Heart left ventricle (tissue), 16 donors: ENCODE results near the gene RABEP2. TPM values are rescaled to one million over a fixed set of nuclear protein-coding genes. Genes with fewer than 3 reads are reported as not detected.

Experiments used
- ATAC-seq, 4 donors: fragments of 200-7000 bp; cut with Tn5 transposase; one replicate each; pipeline ENCODE4 v1.9.1; 2020 to 2022; ENCODE audit warnings: moderate library complexity in 4 of 4, mild to moderate bottlenecking in 3 of 4, moderate number of reproducible peaks in 1 of 4
- DNase-seq, 5 donors: peaks; one replicate each; pipeline ENCODE4 v3.0.0-alpha.2; 2020
- H3K27ac ChIP-seq, 12 donors: fragments of 200-600 bp; sonication (generic) in 4 of 12; one replicate each; pipeline versions ENCODE4 v1.5.0 to v1.8.0; 2016 to 2022; ENCODE audit warnings: mild to moderate bottlenecking in 2 of 12
- H3K27me3 ChIP-seq, 9 donors: fragments of 200-600 bp; sonication (generic) in 2 of 9; one replicate each; pipeline versions ENCODE4 v1.5.1 to v1.8.0; 2016 to 2022; ENCODE audit warnings: mild to moderate bottlenecking in 3 of 9
- H3K36me3 ChIP-seq, 9 donors: fragments of 200-600 bp; sonication (generic) in 2 of 9; one replicate each; pipeline versions ENCODE4 v1.5.0 to v1.8.0; 2018 to 2022; ENCODE audit warnings: mild to moderate bottlenecking in 2 of 9
- H3K4me1 ChIP-seq, 12 donors: fragments of 200-600 bp; sonication (generic) in 4 of 12; one replicate each; pipeline versions ENCODE4 v1.5.0 to v1.8.0; 2016 to 2022; ENCODE audit warnings: mild to moderate bottlenecking in 3 of 12
- H3K4me3 ChIP-seq, 12 donors: fragments of 200-600 bp; sonication (generic) in 4 of 12; one replicate each; pipeline versions ENCODE4 v1.5.0 to v1.8.0; 2017 to 2022; ENCODE audit warnings: mild to moderate bottlenecking in 9 of 12, moderate library complexity in 4 of 12
- H3K9me3 ChIP-seq, 12 donors: fragments of 200-600 bp; sonication (generic) in 4 of 12; one replicate each; pipeline versions ENCODE4 v1.5.0 to v1.8.0; 2016 to 2022; ENCODE audit warnings: mild to moderate bottlenecking in 1 of 12
- CTCF ChIP-seq, 12 donors: fragments of 200-600 bp; sonication (generic) in 4 of 12; IDR thresholded peaks; one replicate each; pipeline versions ENCODE4 v1.5.0 to v1.8.0; 2018 to 2022; ENCODE audit warnings: antibody characterized with exemption in 12 of 12, mild to moderate bottlenecking in 5 of 12
- POLR2A ChIP-seq, 2 donors: fragments of 450-650 bp; IDR thresholded peaks; one replicate each; pipeline ENCODE4 v1.6.1; 2017; ENCODE audit warnings: antibody characterized with exemption in 2 of 2, mild to moderate bottlenecking in 2 of 2, moderate library complexity in 2 of 2
- WGBS, 4 donors: extraction: QIAGEN DNeasy Blood & Tissue Kit in 2 of 4; methylation state at CpG; one replicate each; pipeline versions ENCODE4 v1.1.5 to v1.1.7; 2013 to 2018; 5-methylcytosine and 5-hydroxymethylcytosine counted together
- intact Hi-C, 10 donors: fragments of 100-400 bp; cut with DNase I; formaldehyde crosslinking; loops; one replicate each; pipeline versions ENCODE4 v1.11.1 to v1.14.2; 2022
- polyA plus RNA-seq, 2 donors: library from polyadenylated mRNA; stranded (reverse); fragments of 200-250 nt; gene quantifications; one replicate each; pipeline ENCODE4 v1.2.3, GENCODE V29; 2013
- total RNA-seq, 9 donors: library from RNA; depleted of rRNA in 2 of 9; stranded (reverse); fragments of >200 nt in 2 of 9; fragmentation: NEBNext Ultra II Directional in 3 of 9; extraction: Animal tissue kit (Norgen Biotek cat#: 25700) in 3 of 9; gene quantifications; one replicate each; pipeline versions ENCODE4 v1.1.0 to v1.2.4, GENCODE V29; 2016 to 2023
- donor health status: ischemic (EF 13 %, LVEDD 7.1; RV severe dilation, severe dysfunction).
- donor health status: healthy with polysubstance abuse.
- donor health status: DM: no; HTN: yes; CAD: no.
- donor health status: DM: no; HTN: no; CAD: no.
- donor health status: ischemic (EF 25% LVEDD 6.9; RV normal size, moderate dysfunction).
- donor health status: ischemic (EF 25% LVEDD 5.7; RV mildly dilated, moderate dysfunction).
- donor health status: healthy.
- donor health status: DM: yes; HTN: yes; CAD: no.
- donor health status: ischemic (EF 35%, LVEDD 5.7; RV mildly dilated, moderate dysfunction).
- donor health status: nonischemic (EF 11% LVEDD 7.7; RV severe dilation, severe dysfunction).
- donor health status: DM: yes; HTN: yes; CAD: no.
- donor health status: PGD.
- donor health status: ischemic (EF 29% LVEDD 5.4; RV normal size, mild dysfunction).
- donor health status: nonischemic (EF 23%, LVEDD 6.1; RV moderate dilation, normal function).

Gene RABEP2
- total and polyA plus RNA-seq, 11 donors: 10.2 to 31.1 (median 14.9) TPM

GRCh38 chr16:28932339-28933141, 7.5 kb upstream of the RABEP2 start:
- no peaks in the 10 kb centered on the region for H3K27me3 ChIP-seq
- no peak overlapping the region for H3K4me3 ChIP-seq
- H3K27ac ChIP-seq: no peak overlapping the region
- no peak for DNase-seq
- no peaks in the 10 kb centered on the region for H3K36me3 ChIP-seq
- WGBS, 4 donors: 83 to 88% (median 84%) methylated on average over 19 to 20 of the region's 20 CpGs
- intact Hi-C loops: no loop called here
- H3K4me1 ChIP-seq: peaks cover 0 to 19% (median 0%) of the 10 kb centered on the region in 12 donors
- ATAC-seq: no peak
- TF ChIP-seq POLR2A (IDR thresholded peaks at IDR 0.05) (no peak), CTCF (IDR thresholded peaks at IDR 0.05) (no peak)
- no peaks in the 10 kb centered on the region for H3K9me3 ChIP-seq

DNA sequence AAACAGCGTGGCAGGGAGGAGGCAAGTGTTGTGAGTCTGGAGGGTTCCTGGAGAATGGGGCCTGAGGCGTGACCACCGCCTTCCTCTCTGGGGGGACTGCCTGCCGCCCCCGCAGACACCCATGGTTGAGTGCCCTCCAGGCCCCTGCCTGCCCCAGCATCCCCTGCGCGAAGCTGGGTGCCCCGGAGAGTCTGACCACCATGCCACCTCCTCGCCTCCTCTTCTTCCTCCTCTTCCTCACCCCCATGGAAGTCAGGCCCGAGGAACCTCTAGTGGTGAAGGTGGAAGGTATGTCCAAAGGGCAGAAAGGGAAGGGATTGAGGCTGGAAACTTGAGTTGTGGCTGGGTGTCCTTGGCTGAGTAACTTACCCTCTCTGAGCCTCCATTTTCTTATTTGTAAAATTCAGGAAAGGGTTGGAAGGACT, 6.8 kb upstream of the RABEP2 start, which contains the start of gene CD19:
CD19 (plus strand) TSS at position 171 of the 425 bp plus-strand sequence; CDS start at position 201, 30 bp downstream.
- no peaks in the 10 kb centered on the region for H3K36me3 ChIP-seq
- no peaks in the 10 kb centered on the region for H3K9me3 ChIP-seq
- intact Hi-C loops: no loop called here
- H3K27me3 ChIP-seq: no peaks in the 10 kb centered on the region
- H3K4me1 ChIP-seq: peaks cover 0 to 16% (median 0%) of the 10 kb centered on the region in 12 donors
- ATAC-seq (no peak), DNase-seq (no peak)
- TF ChIP-seq CTCF (IDR thresholded peaks at IDR 0.05): no peak
- TF ChIP-seq POLR2A (IDR thresholded peaks at IDR 0.05): no peak
- H3K4me3 ChIP-seq: no peak within 1 kb of the TSS
- no peak within 1 kb of the TSS for H3K27ac ChIP-seq
- WGBS, 4 donors: 87 to 93% (median 91%) methylated on average over 10 of the region's 10 CpGs

GRCh38 chr16:28930652-28931051, 5.6 kb upstream of the RABEP2 start:
- 67 to 88% (median 79%) methylated on average over 3 of the region's 3 CpGs for WGBS, 4 donors
- intact Hi-C loops: no loop called here
- H3K27me3 ChIP-seq: no peaks in the 10 kb centered on the region
- no peak overlapping the region for H3K4me3 ChIP-seq
- TF ChIP-seq POLR2A (IDR thresholded peaks at IDR 0.05): no peak
- no peak for TF ChIP-seq CTCF (IDR thresholded peaks at IDR 0.05)
- peaks cover 0 to 7% (median 0%) of the 10 kb centered on the region in 12 donors for H3K4me1 ChIP-seq
- no peak for ATAC-seq
- no peaks in the 10 kb centered on the region for H3K36me3 ChIP-seq
- no peak for DNase-seq
- H3K9me3 ChIP-seq: no peaks in the 10 kb centered on the region
- no peak overlapping the region for H3K27ac ChIP-seq

DNA sequence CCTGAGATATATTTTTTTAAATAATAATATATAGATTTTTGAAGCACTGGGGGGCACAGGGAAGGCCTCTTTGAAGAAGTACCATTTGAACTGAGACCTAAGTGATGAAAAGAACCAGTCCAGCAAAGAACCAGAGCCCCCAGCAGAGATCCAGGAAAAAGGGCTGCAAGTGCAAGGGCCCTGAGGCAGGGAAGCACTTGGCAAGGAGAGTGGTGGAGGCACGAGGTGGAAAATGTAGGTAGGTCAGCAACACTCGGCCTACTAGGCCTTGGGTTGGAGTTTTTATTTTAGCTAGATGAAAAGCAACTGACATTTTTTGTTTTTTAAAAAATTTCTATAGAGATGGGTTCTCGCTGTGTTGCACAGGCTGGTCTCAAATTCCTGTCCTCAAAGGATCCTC, 5.2 kb upstream of the RABEP2 start:
- Histone ChIP-seq H3K9me3 (no peaks in the 10 kb centered on the region), H3K4me1 (peaks cover 0 to 7% (median 0%) of the 10 kb centered on the region in 12 donors), H3K27ac (no peak overlapping the region), H3K4me3 (no peak overlapping the region), H3K27me3 (no peaks in the 10 kb centered on the region), H3K36me3 (no peaks in the 10 kb centered on the region)
- WGBS, 4 donors: 86 to 95% (median 87%) methylated on average over 3 of the region's 3 CpGs
- ATAC-seq (no peak), DNase-seq (no peak)
- intact Hi-C loops: no loop called here
- TF ChIP-seq POLR2A (IDR thresholded peaks at IDR 0.05): no peak
- no peak for TF ChIP-seq CTCF (IDR thresholded peaks at IDR 0.05)
